ENCODE results near the gene GPR89B.
"Not testable (repeated sequence)": the region's sequence is repeated elsewhere in the genome, so short reads cannot be mapped to it uniquely, and the experiment has no call there.

The GPR89B gene

DNA sequence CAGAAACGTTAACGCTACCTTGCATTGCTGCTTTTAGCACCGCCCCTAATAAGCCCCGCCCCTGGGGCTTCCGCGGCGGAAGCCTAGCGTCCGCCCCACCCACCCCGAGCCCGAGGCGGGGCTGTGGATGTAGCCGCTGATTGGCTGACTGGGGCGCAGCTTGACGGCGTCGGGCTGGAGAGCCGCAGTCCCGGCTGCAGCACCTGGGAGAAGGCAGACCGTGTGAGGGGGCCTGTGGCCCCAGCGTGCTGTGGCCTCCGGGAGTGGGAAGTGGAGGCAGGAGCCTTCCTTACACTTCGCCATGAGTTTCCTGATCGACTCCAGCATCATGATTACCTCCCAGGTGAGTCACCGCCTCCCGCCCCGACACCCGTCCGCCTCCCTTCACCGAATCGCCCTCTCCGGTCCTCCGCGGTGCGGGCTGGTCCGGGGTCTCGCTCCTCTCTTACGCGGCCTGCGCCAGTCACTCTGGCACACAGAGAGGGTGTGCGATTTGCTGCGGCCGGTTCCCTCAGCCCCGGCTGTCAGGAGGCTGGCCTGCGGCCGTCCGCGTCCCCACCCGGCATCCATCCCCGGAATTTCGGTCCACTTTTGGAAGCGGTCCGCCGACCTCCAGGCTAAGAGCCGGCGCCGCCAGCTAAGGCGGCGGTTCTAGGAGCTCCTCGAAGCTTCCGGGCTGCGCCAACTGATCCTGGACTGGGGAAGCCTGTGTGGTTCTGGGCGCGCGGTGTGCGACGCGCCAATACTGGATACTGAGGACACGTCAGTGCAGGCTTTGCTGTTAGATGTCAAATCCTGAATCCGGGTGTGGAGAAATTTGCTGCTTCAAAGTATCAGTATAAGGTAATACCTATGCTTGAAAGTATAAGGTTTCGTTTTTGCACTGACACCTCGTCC is at the start of gene GPR89B:
Gene GPR89B, plus strand, starts transcription at position 185 of the 897 bp plus-strand sequence. Its CDS starts 117 bp downstream, at position 302.
- peak; percentile 92 for DNase-seq

DNA sequence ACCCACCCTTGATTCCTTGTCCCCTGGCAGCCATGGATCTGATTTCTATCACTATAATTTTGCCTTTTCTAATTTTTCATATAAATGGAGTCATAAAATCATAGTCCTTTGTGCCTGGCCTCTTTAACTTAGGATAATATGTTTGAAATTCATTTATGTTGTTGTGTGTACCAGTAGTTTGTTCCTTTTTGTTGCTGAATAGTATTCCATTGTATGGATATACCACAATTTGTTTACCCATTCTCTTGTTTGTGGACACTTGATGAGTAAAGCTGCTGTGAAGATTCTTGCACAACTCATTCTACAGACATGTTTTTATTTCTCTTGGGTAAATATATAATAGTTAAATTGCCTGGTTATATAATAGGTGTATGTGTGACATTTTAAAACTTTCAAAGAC is 48.3 kb upstream of the GPR89B start:
- DNase-seq: no peak

DNA sequence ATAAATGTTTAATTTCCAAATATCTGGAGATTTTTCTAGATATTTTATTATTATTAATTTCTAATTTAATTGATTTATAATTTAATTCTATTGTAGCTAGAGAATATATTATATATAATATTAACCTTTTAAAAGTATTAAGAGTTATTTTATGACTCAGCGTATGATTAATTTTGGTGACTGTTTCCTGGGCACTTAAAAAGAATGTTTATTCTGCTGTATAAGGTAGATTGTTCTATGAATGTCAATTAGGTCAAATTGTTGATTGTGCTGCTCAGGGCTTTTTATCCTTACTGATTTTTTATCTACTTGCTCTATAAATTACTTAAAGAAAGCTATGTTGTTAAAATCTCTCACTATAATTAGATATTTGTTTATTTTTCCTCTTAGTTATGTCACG is 45.7 kb upstream of the GPR89B start:
- DNase-seq: no peak

DNA sequence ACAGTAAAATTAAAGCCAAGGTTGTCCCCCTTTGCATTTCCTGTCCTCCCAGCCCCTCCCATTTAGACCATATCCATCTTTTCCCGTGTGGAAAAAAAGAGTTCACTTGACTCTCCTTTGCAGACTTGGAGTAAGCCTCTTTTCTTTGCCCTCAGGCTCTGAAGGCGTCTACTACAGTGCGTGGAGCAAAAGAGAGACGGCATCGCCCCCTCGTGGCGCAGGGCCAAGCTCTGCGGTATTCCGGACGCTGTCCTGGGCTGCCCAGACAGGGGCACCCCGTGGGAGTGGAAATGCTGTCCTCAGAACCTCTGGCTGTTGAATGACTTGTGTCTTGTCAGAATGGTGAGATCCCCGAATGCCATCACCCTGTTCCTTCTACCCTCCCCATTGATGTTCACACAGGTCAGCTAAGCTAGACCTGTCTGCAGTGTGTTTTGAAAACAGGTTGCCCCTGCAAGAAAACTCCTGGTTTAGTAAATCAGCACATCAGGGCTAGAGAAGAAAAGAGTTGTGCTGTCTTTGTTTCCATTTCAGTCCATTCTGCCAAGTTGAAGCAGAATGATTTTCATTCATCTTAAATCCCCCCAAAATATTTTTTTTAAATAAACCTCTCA is 37.9 kb upstream of the GPR89B start:
- peak; percentile 25 for DNase-seq

DNA sequence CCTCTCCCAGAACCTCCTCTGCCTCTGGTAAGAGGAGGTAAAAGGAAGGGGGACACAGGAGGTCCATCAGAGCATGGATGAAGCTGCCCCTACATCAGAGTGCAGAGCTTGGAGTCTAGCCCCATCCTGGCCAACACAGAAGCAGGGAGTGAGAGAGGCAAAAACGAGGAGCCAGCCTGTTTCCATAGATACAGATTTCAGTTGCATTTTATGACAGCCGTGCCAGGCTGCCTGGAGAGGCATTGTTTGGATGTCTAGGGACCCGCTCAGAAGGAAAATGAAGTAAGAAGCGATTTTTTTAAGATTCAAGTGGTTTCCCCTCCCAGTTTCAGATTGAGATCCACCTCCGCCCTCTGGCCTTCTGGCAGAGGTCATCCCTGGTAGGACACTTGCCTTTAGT is 37.1 kb upstream of the GPR89B start:
- no peak for DNase-seq

DNA sequence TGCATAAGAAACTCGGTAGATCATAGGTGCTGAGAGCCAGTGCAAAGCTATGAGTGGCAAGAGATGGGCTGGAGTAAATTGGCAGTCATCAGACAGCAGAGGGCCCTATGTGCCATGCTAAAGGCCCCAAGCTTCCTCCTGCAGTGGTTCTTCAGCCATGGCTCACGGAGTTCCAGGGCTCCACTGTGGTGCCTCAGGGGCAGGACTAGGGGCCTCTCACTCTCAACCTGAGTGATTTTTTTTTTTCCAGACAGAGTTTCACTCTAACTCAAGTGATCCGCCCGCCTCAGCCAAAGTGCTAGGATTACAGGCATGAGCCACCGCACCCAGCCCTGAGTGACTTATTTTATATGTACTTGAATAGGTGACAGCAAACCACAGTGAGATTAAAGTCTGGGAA is 36.0 kb upstream of the GPR89B start:
- DNase-seq: no peak

DNA sequence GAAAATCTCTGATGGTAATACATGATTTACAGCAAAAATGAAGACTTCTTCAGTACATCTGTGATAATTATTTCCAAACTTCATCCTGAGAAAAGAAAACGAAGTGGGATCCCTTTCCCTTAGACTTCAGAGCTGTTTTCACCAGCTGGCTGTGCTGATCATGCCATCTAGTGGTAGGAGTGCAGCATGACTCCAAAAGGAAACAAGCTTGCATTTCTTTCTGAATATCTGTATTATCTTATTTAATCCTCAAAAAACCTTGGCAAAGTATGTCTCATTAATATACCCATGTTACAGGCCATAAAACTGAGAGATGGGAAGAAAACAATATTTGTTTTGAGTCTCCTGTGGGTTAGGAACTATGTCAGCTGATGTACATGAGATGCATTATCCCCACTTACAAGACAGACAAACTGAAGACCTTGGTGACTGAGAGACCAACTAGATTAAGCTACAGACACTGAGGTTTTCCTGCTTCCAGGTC is 35.4 kb upstream of the GPR89B start:
- DNase-seq: no peak

DNA sequence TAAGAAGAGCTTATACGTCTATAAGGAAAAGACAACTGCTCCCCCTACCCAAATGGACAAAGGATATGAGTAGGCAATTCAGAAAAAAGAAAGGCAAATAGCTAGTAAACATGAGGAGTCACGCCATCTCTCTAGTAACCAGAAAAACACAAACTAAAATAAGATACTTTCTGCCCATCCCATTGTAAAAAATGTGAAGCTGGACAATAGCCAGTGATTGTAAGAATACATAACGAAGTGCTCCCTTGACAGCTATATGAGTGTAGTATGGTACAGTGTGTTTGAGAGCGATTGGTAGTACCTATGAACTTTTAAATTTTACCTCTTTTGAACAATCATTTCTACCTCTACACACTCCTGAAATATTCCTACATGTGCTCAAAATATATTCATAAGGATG is 33.1 kb upstream of the GPR89B start:
- no peak for DNase-seq

DNA sequence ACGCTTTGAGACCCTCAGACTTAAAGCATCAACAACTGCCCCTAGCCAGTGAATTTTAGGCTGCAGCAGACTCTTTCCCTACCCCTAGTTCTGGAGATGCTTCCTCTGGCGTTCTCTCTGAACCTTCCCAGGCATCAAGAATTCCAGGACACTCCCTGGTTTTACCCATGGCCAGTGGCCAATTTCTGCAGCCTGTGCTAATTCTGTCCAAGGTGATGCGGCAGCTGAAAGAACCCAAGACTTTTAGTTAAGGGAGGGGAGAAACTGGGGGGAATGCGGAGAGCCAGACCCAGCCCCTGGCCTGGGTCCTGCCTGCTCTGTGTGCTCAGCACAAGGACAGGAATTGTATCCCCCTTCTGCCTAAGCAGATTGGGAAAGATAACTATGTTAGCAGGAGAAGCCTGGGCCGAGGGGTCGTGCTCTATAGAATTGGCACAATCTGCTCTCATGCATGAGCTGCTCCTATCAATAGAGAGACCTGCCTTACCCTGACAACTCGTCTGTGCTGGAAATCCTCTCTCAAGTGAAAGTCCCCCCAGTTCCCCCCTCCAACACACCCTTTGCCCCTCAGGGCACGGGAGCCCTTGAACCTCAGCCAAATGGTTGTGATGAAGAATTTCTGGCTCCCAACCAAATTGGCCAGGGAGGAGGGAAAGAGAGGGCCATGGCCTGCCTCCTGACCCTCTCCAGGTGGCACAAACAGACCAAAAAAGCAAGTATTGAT is 31.0 kb upstream of the GPR89B start:
- DNase-seq: no peak

DNA sequence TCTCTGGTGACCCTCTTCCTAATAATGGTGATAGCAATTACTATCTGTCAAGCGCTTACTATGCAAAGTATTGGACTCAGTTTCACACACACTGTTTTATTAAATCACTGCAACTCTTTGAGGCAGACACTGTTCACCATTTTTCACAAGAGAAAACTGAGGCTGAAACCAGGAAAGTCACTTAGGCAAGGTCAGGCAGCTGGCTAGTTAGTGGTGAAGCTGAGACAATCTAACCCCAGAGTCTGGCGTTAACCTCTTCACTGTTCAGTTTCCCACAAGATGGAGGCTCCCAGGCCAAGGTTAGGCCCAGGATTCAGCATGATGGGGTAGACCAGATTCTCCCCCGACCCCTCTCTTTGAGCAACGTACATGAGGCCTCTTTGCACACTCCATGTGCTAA is 30.4 kb upstream of the GPR89B start:
- no peak for DNase-seq

DNA sequence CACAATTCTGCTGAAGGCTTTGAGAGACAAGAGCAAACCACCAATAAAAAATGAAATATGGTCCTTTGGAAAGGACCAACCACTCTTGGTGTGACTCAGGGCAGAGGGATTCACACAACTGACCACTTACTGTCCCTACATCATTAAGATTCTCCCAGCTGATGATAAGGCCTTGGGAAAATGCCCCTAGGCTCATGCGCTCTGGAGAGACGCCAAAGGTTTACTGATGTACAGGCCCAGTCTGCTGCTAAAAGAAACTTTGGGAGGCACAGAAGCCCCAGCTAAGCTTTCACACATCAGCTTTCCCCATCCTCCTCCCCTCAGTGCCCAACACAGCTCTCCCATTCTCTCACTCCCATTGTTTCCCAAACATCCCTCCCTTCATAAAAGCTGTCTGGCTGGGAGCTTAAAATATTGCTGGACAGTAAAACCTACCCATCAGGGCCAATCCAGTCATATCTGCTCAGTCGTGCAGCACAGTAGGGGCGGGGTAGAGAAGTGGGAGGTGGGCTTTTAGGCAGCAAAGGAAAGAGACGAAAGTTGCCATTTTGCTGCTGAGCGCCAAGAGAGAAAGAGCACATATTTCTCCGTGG is 25.9 kb upstream of the GPR89B start, which contains the start of gene GJA8:
Gene GJA8, plus strand, starts transcription at position 543 of the 593 bp plus-strand sequence. CDS start 5,161 bp downstream, outside the sequence.
- DNase-seq: no peak

DNA sequence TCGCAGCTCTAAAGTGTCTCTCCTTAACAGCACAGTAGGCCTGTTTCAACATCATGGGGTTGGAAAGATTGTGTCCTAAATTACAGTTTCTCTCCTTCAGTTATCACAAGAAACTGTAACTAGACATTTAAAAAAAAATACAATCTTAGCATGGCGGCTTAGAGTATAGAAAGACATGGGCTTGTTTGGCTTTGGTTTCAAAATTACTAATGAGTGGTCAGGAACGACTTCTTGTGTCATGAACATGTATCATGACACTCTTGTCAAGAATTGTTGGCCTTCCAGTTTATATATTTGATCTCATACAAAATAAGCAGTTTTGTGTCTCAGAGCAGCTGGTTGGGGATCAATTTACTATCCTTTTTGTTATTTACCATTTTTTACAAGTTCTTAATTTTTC is 23.5 kb upstream of the GPR89B start:
- no peak for DNase-seq

DNA sequence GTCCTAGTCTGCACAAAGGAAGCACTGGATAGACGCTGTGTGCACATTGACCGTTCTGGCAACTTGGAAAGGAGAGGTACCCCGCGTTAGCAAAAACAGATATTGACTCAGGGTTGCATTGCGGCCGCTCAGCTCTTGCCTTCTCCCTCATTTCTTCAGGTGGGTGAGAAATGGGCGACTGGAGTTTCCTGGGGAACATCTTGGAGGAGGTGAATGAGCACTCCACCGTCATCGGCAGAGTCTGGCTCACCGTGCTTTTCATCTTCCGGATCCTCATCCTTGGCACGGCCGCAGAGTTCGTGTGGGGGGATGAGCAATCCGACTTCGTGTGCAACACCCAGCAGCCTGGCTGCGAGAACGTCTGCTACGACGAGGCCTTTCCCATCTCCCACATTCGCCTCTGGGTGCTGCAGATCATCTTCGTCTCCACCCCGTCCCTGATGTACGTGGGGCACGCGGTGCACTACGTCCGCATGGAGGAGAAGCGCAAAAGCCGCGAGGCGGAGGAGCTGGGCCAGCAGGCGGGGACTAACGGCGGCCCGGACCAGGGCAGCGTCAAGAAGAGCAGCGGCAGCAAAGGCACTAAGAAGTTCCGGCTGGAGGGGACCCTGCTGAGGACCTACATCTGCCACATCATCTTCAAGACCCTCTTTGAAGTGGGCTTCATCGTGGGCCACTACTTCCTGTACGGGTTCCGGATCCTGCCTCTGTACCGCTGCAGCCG is 20.3 kb upstream of the GPR89B start:
- DNase-seq: no peak

DNA sequence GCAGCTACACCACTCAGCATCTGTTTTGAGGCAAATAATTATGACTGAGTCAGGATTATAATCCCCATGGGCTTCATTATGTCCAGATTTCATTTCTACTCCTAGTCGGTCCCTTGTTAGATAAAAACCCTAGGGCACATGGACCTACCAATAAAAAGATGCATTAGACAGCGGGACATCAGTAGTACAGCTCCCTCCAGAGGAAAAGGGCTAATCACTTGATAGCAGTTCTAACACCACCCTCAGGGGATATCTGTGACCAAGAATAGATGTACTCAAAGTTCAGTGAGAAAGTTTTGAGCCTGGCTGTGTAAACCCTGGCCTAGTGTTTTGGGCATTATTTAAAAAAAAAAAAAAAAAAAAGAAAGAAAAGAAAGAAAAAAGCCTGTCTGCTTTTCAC is 15.7 kb upstream of the GPR89B start:
- DNase-seq: no peak

DNA sequence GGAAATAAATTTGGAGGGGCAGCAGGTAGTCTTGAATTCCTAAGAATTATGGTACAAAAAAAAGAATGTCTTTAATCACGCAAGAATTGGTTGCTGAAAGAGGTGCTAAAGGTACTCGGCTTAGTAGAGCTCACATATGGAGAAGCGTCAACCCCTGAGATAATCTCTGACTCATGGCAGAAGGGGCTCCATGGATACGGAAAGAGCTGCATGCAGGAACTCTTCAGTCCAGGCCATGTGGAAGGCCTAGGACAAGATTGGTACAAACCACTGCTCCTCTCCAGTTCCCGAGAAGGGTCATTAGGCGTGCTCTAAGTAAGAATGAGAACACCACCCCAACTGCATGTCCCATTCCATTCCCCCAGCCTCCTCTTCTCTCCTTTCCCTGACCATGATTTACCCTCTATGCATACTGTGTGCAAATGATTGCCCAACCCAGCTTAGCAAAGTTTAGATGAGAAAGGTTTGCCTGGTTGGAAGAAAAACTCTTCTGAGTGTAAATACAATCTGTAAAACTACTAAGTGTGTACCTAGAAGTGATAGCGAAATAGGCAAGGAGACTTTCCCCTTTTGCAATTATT is 14.8 kb upstream of the GPR89B start:
- DNase-seq: no peak

DNA sequence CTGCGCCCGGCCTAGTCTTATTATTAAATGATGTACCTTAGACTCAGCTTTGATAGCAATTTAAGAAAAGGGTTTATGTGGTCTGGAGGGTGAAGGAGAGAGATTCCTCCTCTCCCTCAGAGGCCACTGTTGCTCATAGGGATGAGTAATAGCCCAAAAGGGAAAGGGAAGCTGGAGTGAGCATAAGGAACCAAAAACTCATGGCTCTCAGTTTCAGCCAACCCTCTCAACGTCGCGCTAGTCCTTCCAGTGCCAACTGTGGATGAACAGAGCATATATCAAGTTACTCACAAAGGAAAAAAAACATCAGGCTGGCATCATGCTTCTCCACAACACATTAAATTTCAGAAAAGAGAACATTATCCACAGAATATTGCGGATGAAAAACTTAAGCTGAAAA is 8.3 kb upstream of the GPR89B start:
- no peak for DNase-seq

DNA sequence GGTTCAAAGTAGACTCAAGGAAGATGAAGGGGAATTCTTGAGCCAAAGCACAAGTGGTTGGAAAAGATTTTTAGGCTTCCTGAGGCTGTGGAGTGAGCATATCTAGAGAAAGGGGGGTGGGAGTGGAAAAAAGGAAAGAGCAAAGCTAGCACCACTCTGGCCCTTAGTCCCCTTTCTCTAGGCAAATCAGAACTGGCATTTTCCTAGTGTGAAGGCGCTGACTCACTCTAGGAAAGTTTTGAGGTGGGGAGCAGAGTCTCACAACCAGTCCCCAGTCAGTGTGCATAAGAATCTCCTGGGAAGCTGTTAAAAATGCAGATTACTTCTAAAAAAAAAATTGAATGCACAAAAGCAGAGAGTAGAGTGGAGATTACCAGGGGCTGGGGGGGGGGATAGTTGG is 3.4 kb upstream of the GPR89B start:
- no peak for DNase-seq

DNA sequence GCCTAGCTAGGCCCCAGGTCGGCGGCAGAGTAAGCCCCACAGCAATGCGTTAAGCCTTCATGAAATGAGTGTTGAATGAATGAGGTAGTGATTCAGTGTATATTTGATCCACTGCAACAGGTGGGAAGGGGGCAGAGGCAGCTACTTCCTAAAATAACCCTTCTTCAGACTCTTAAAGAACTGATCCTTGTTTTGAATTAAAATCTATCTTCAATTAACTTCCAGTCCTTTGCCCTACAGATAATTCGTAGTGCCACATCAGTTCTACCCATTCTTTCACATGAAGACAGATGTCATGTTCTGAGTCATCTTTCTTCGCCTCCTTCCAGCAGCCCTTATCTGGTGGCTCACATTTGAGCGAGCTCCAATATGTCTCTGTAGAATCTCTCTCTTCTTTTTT is 1.0 kb upstream of the GPR89B start:
- DNase-seq: not testable (repeated sequence)

DNA sequence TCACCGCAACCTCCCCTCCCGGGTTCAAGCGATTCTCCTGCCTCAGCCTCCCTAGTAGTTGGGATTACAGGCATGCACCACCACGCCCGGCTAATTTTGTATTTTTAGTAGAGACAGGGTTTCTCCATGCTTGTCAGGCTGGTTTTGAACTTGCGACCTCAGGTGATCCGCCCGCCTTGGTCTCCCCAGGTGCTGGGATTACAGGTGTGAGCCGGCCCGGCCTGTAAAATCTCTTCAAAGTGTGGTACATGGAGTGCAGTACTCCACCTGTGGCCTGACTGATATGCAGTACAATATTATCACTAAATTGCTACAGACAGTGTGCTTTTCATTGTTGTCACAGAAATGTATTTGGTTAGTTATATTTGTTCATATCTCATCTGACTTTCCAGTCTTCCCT is 531 bp upstream of the GPR89B start:
- DNase-seq: not testable (repeated sequence)

DNA sequence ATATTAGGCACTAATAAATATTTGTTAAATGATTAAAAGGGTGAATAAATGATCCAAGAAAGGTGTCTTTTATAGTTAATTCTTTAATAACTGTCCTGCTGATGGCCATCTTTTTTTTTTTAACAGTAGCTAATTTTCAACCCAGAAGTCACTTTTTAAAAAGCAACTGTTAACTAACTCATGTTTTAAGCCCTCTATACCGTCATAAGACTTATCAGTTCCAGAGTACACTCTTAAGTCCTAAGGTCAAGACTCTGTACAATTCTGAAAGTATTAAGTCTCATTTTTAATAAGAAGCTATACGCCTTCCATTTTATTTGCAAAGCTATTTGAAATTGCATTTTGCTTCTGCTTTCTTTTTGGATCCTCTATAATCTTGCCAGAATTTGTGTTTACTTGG is 2.9 kb downstream of the GPR89B start:
- DNase-seq: not testable (repeated sequence)

DNA sequence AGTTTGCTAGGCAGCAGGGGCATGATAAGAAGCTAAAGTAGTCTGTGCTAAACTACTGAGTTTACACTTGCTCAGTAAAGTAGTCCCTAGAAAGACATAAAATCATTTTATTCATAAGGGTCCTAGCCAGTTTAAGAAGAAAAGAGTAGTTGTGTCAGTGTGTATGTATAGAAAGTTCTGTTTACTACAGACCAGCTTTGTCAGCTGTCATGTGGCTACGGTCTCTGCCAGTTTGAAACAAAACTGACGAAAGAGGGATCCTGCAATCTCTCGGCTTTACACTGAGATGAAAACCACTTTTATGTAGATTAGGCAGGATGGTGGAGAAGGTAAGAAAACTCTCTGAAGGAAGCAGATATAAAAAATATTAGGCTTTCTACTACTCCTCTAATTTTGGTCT is 7.1 kb downstream of the GPR89B start:
- not testable (repeated sequence) for DNase-seq

DNA sequence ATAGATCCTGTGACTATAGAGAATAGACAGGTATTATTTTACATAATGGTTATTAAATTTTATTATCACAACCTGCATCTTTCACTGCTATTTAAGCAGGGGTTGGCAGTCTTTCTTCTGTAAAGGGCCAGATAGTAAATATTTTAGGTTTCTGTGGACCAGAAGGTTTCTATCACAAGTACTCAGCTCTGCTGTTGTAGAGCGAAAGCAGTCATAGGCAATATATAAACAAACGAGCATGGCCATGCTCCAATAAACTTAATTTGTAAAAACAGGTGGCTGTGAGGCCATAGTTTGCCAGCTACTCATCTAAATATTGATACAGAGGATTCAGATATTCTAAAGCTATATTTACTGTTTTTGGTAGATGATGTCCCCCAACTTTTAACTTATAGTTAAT is 12.2 kb downstream of the GPR89B start:
- not testable (repeated sequence) for DNase-seq

All from activated T-cell treated with anti-CD3 and anti-CD28 coated beads for 4 hours (primary cell).